C4-2B (cell line): ENCODE results near the gene TBC1D2.

Source experiments
- H3K27ac ChIP-seq: fragments of 450-650 bp; 2 replicates; pipeline ENCODE4 v1.5.1; 2017
- CTCF ChIP-seq: fragments of 450-650 bp; conservative IDR thresholded peaks from 2 replicates; pipeline ENCODE4 v1.5.1; 2017; ENCODE audit warnings: mild to moderate bottlenecking
- ZFX ChIP-seq: fragments of 450-650 bp; IDR thresholded peaks from 2 replicates; pipeline ENCODE4 v1.6.1; 2017

The TBC1D2 gene

GRCh38 chr9:98215271-98215670, 40.2 kb downstream of the TBC1D2 start:
- no peak overlapping the region for H3K27ac ChIP-seq
- no peak for TF ChIP-seq ZFX
- no peak for TF ChIP-seq CTCF

- TF ChIP-seq CTCF (no peak), ZFX (no peak)
- H3K27ac ChIP-seq, result no peak overlapping the region
These were observed 40.6 kb downstream of the TBC1D2 start for GRCh38 chr9:98214811-98215210.

GRCh38 chr9:98211260-98211659, 44.2 kb downstream of the TBC1D2 start:
- H3K27ac ChIP-seq, result peak overlapping the region; percentile 71
- no peak for TF ChIP-seq ZFX
- no peak; the same call in none of the 2 replicates for TF ChIP-seq CTCF

- H3K27ac ChIP-seq, result peak overlapping the region; percentile 71
- TF ChIP-seq ZFX (no peak), CTCF (no peak)
These were observed 45.0 kb downstream of the TBC1D2 start for GRCh38 chr9:98210435-98210834.

- H3K27ac ChIP-seq, result no peak overlapping the region
- TF ChIP-seq ZFX (no peak), CTCF (no peak)
These were observed 45.9 kb downstream of the TBC1D2 start for GRCh38 chr9:98209530-98209929.

- TF ChIP-seq CTCF (no peak), ZFX (no peak)
- no peak overlapping the region for H3K27ac ChIP-seq
These were observed 46.8 kb downstream of the TBC1D2 start for GRCh38 chr9:98208635-98209034.

- no peak overlapping the region for H3K27ac ChIP-seq
- TF ChIP-seq CTCF (no peak), ZFX (no peak)
These were observed 47.8 kb downstream of the TBC1D2 start for GRCh38 chr9:98207606-98208005.
